OCI-LY7 (cell line): ENCODE data around the gene PSD2. TPM values are rescaled to one million over a fixed set of nuclear protein-coding genes. Genes with fewer than 3 reads are reported as not detected.

Source experiments
- BruUV-seq: library from RNA; stranded (reverse); fragments of 400-500 nt; replicated peaks from 2 replicates; lab custom pipeline; 2021; lab: Mats Ljungman, UMichigan
- CTCF ChIA-PET: fragments of 300-600 bp; sonication (Branson Sonifier 250); formaldehyde crosslinking; loops from one replicate; lab custom pipeline; 2022; ENCODE audit warnings: antibody characterized with exemption; ENCODE audit not compliant: unreplicated experiment; lab: Charles Lee
- POLR2A ChIA-PET: fragments of 300-600 bp; sonication (Branson Sonifier 250); formaldehyde crosslinking; loops from one replicate; lab custom pipeline; 2022; ENCODE audit warnings: antibody characterized with exemption; lab: Charles Lee
- DNase-seq: peaks from one replicate; pipeline ENCODE4 v3.0.0-alpha.2; 2015; ENCODE audit warnings: low spot score
- H2AFZ ChIP-seq: fragments of 200-600 bp; sonication (generic), shearing (Covaris generic); 2 replicates; pipeline ENCODE4 v1.6.1; 2014; ENCODE audit warnings: mild to moderate bottlenecking, antibody characterized with exemption, low read length, moderate library complexity
- H3K27ac ChIP-seq: fragments of 200-600 bp; sonication (generic); 2 replicates; pipeline ENCODE4 v1.5.1; 2014; ENCODE audit warnings: mixed run types, low read depth, mild to moderate bottlenecking, moderate library complexity, low read length, inconsistent platforms; ENCODE audit not compliant: poor library complexity, severe bottlenecking
- H3K36me3 ChIP-seq: fragments of 200-600 bp; sonication (generic); 2 replicates; pipeline ENCODE4 v1.6.1; 2014; ENCODE audit warnings: mild to moderate bottlenecking, antibody characterized with exemption, low read length, moderate library complexity, mixed read lengths; ENCODE audit not compliant: insufficient read depth
- H3K4me1 ChIP-seq: fragments of 200-600 bp; sonication (generic); 2 replicates; pipeline ENCODE4 v1.5.1; 2014; ENCODE audit warnings: mild to moderate bottlenecking, low read length; ENCODE audit not compliant: insufficient read depth, poor library complexity, severe bottlenecking
- H3K4me2 ChIP-seq: fragments of 200-600 bp; sonication (generic); 2 replicates; pipeline ENCODE4 v1.6.1; 2014; ENCODE audit warnings: mild to moderate bottlenecking, low read length
- H3K4me3 ChIP-seq: fragments of 200-600 bp; sonication (generic); 2 replicates; pipeline ENCODE4 v1.5.1; 2014; ENCODE audit warnings: mild to moderate bottlenecking, low read depth, low read length; ENCODE audit not compliant: poor library complexity, severe bottlenecking
- H3K79me2 ChIP-seq: fragments of 200-600 bp; sonication (generic); 2 replicates; pipeline ENCODE4 v1.6.1; 2016; ENCODE audit warnings: low read depth, mild to moderate bottlenecking, low read length, moderate library complexity, mixed read lengths; ENCODE audit not compliant: insufficient read depth
- H3K9me2 ChIP-seq: fragments of 200-600 bp; sonication (generic); 2 replicates; pipeline ENCODE4 v1.6.1; 2016; ENCODE audit warnings: mild to moderate bottlenecking, low read length, mixed read lengths; ENCODE audit not compliant: insufficient read depth
- H3K9me3 ChIP-seq: fragments of 200-600 bp; sonication (generic); 2 replicates; pipeline ENCODE4 v1.6.1; 2014; ENCODE audit warnings: mild to moderate bottlenecking, mixed run types, low read length, mixed read lengths
- H4K20me1 ChIP-seq: fragments of 200-600 bp; sonication (generic); 2 replicates; pipeline ENCODE4 v1.6.1; 2014; ENCODE audit warnings: mild to moderate bottlenecking, antibody characterized with exemption, low read length, moderate library complexity, mixed read lengths; ENCODE audit not compliant: insufficient read depth
- EZH2phosphoT487 ChIP-seq: fragments of 200-600 bp; sonication (generic); IDR thresholded peaks from 2 replicates; pipeline ENCODE4 v1.6.1; 2018; ENCODE audit warnings: low read depth, borderline replicate concordance, mild to moderate bottlenecking, mixed run types, antibody characterized with exemption, low read length, moderate library complexity, mixed read lengths
- intact Hi-C: fragments of 100-400 bp; cut with micrococcal nuclease; formaldehyde crosslinking; loops from one replicate; pipeline ENCODE4 v1.10.0; 2022; ENCODE audit not compliant: unreplicated experiment
- small RNA-seq: library from RNA; depleted of rRNA; stranded (forward); fragments of <200 nt; gene quantifications from one replicate; pipeline ENCODE3, GENCODE V24; 2014
- total RNA-seq, 2 experiments: library from RNA; depleted of rRNA in 1 of 2; stranded (reverse); fragments of >200 nt in 1 of 2; shearing (Covaris generic) in 1 of 2; gene quantifications; 2 replicates each; pipeline ENCODE4 v1.2.3, GENCODE V29; 2014 to 2022
- TF ChIP-seq, protein P1 (sequence below): fragments of 200-600 bp; sonication (generic); conservative IDR thresholded peaks from 2 replicates; pipeline ENCODE4 v1.5.1; 2014; ENCODE audit warnings: mild to moderate bottlenecking, antibody characterized with exemption, low read length, moderate library complexity, mixed read lengths

PSD2 gene
- total RNA-seq, 2 experiments from 2014 or later: 0.11 to 0.13 TPM

DNA sequence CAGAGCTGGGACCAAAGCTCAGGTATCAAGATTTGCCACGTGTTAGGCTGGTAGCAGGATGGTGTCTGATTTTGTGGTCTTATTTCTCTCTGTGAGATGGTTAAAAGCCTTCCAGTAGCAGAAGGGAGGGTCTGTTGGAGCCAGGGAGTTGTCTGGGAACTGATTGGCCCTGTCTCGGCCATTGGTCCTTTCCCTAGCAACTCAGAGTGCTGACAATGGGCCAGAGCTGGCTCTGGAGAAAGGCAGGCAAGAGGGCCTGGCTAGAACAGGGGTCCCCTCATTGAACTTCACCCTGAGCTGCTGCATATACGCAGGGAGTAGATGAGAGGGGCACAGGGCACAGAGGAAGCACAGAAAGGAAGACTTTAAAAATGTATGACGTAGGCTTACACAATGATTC lies 92.8 kb downstream of the PSD2 start:
- no peak for DNase-seq
- ChIA-PET CTCF (no interaction called here), POLR2A (no interaction called here)
- Histone ChIP-seq H3K9me2 (no peaks in the 10 kb centered on the region), H3K9me3 (no peaks in the 10 kb centered on the region), H3K4me2 (no peak overlapping the region), H3K4me3 (no peak overlapping the region), H3K27ac (no peak overlapping the region), H3K79me2 (no peaks in the 10 kb centered on the region), H2AFZ (no peak overlapping the region), H3K36me3 (no peaks in the 10 kb centered on the region), H4K20me1 (no peaks in the 10 kb centered on the region), H3K4me1 (no peaks in the 10 kb centered on the region)
- intact Hi-C loops: no loop called here
- TF ChIP-seq, protein P1, sequence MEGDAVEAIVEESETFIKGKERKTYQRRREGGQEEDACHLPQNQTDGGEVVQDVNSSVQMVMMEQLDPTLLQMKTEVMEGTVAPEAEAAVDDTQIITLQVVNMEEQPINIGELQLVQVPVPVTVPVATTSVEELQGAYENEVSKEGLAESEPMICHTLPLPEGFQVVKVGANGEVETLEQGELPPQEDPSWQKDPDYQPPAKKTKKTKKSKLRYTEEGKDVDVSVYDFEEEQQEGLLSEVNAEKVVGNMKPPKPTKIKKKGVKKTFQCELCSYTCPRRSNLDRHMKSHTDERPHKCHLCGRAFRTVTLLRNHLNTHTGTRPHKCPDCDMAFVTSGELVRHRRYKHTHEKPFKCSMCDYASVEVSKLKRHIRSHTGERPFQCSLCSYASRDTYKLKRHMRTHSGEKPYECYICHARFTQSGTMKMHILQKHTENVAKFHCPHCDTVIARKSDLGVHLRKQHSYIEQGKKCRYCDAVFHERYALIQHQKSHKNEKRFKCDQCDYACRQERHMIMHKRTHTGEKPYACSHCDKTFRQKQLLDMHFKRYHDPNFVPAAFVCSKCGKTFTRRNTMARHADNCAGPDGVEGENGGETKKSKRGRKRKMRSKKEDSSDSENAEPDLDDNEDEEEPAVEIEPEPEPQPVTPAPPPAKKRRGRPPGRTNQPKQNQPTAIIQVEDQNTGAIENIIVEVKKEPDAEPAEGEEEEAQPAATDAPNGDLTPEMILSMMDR: no peak
- TF ChIP-seq EZH2phosphoT487: no peak
- no TSS peak for BruUV-seq

DNA sequence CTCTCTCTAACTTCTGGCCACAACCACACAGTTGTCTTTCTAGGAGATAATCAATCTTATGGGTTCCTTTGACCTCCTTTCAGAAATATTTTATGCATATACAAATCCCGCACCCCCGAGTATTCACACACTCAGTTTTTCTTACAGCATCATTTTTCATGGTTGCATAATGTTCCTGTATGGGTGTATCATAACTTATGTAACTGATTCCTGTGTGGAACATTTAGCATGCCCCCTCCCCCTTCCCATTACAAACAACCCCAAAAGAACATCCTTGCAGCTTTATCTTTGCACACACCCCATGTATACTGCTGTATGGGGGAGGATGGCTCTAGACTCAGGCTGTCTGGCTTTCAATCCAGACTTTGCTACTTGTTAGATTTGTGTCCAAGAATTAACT lies 93.8 kb downstream of the PSD2 start:
- no peaks in the 10 kb centered on the region for H3K9me3 ChIP-seq
- no peaks in the 10 kb centered on the region for H3K79me2 ChIP-seq
- H3K36me3 ChIP-seq: no peaks in the 10 kb centered on the region
- H3K27ac ChIP-seq: no peak overlapping the region
- H3K4me1 ChIP-seq: no peaks in the 10 kb centered on the region
- intact Hi-C loops: no loop called here
- H3K9me2 ChIP-seq: no peaks in the 10 kb centered on the region
- no peak overlapping the region for H2AFZ ChIP-seq
- H3K4me3 ChIP-seq: no peak overlapping the region
- no peaks in the 10 kb centered on the region for H4K20me1 ChIP-seq
- DNase-seq: no peak
- POLR2A ChIA-PET: no interaction called here
- CTCF ChIA-PET: no interaction called here
- TF ChIP-seq EZH2phosphoT487: no peak
- TF ChIP-seq, protein P1: no peak
- H3K4me2 ChIP-seq: no peak overlapping the region
- no TSS peak for BruUV-seq

DNA sequence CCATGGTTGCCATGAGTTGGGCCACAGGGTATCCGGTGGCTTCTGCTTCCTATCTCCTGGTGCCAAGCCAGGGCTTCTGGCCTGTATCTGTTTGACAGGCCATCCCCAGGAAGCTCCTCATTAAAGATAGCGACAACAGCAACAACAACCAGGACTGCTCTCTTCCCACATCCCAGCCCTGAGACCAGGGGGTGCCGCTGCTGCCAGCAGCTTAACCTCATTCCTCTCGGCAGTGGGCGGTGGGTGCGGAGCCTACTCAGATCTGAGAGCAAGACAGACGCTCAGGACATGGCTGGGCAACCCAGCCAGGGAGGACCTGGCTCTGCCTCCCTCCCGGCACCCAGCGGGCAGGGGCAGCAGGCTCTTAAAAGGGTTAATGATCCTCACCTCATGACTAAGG lies 98.3 kb downstream of the PSD2 start:
- POLR2A ChIA-PET: no interaction called here
- Histone ChIP-seq H2AFZ (no peak overlapping the region), H4K20me1 (no peaks in the 10 kb centered on the region), H3K79me2 (no peaks in the 10 kb centered on the region), H3K27ac (no peak overlapping the region), H3K4me1 (no peaks in the 10 kb centered on the region), H3K4me3 (no peak overlapping the region), H3K9me3 (no peaks in the 10 kb centered on the region), H3K4me2 (no peak overlapping the region), H3K36me3 (no peaks in the 10 kb centered on the region), H3K9me2 (no peaks in the 10 kb centered on the region)
- no peak for TF ChIP-seq EZH2phosphoT487
- TF ChIP-seq, protein P1: no peak
- no TSS peak for BruUV-seq
- DNase-seq: no peak
- CTCF ChIA-PET: no interaction called here
- intact Hi-C loops: no loop called here

Small RNAs within 50 kb of the gene (small RNA-seq; reads per million reads assigned to genes)
- not detected for gene AC008667.4

Other genes with a start within 250 kb of the PSD2 start
- gene UBE2D2, start 234.5 kb upstream of the PSD2 start, total RNA-seq (2014; rRNA removed; shearing (Covaris generic)): 102 and 145 TPM in 2 replicates
- 239 and 271 TPM in 2 replicates for gene UBE2D2, start 234.5 kb upstream of the PSD2 start, total RNA-seq (2022)
- 108 and 113 TPM in 2 replicates for gene CXXC5, start 147.5 kb upstream of the PSD2 start, total RNA-seq (2014; rRNA removed; shearing (Covaris generic))
- gene CXXC5, start 147.5 kb upstream of the PSD2 start, total RNA-seq (2022): 26.7 and 30.4 TPM in 2 replicates
- gene NRG2, start 247.5 kb downstream of the PSD2 start, total RNA-seq (2014; rRNA removed; shearing (Covaris generic)): 0.15 and 1.7 TPM in 2 replicates
- gene NRG2, start 247.5 kb downstream of the PSD2 start, total RNA-seq (2022): not detected in 2 replicates